Lower leg skin (tissue), 3 donors: ENCODE results near the gene RTN3.

Experiments used
- POLR2A ChIP-seq, 2 donors: fragments of 450-650 bp; IDR thresholded peaks; one replicate each; pipeline ENCODE4 v1.6.1; 2016 to 2017; ENCODE audit warnings: antibody characterized with exemption in 2 of 2, mild to moderate bottlenecking in 1 of 2, moderate library complexity in 1 of 2
- TF ChIP-seq, protein P1 (sequence below), 3 donors: fragments of 450-650 bp; IDR thresholded peaks; one replicate each; pipeline ENCODE4 v1.5.1; 2016; ENCODE audit warnings: antibody characterized with exemption in 3 of 3, mild to moderate bottlenecking in 3 of 3, moderate library complexity in 2 of 3

DNA sequence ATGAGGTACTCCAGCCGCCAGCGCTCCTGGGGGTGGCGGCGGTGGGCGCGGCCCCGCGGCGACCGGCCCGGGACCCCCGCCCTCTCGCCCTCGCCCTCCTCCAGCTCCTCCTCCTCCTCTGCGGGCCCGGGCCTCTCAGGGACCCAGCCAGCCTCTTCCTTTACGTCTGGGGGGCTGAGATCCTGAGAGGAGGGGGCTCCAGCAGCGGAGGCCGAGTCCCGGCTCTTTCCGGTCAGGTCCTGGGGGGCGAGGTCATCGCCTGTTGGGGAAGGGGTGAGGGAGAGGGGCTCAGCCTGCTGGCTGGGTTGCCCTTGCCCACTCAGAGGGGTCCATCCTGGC, 83.0 kb downstream of the RTN3 start:
- TF ChIP-seq, protein P1, sequence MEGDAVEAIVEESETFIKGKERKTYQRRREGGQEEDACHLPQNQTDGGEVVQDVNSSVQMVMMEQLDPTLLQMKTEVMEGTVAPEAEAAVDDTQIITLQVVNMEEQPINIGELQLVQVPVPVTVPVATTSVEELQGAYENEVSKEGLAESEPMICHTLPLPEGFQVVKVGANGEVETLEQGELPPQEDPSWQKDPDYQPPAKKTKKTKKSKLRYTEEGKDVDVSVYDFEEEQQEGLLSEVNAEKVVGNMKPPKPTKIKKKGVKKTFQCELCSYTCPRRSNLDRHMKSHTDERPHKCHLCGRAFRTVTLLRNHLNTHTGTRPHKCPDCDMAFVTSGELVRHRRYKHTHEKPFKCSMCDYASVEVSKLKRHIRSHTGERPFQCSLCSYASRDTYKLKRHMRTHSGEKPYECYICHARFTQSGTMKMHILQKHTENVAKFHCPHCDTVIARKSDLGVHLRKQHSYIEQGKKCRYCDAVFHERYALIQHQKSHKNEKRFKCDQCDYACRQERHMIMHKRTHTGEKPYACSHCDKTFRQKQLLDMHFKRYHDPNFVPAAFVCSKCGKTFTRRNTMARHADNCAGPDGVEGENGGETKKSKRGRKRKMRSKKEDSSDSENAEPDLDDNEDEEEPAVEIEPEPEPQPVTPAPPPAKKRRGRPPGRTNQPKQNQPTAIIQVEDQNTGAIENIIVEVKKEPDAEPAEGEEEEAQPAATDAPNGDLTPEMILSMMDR (IDR thresholded peaks at IDR 0.05) = no peak
- no peak for TF ChIP-seq POLR2A (IDR thresholded peaks at IDR 0.05)
